ENCODE results near the gene MROH9.

The MROH9 gene

DNA sequence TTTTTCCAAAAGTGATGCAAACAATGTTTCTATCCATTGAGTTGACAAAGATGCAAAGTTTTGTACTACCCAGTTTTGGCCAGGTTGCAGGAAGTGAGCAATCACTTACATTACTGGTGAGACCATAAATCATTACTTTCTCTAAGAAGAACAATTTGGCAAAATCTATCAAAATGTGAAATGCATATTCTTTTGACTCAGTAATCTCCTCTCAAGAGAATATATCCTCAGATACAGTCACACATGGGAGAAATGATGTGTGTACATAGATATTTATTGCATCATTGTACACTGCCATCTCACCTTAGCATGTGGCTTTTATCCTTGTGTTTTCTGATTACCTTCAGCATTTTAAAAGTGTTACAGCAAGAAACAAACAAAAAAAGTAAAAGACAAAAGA lies 103.0 kb downstream of the MROH9 start:
- no peak overlapping the region for H3K27ac Mint-ChIP-seq
- peaks cover 8% of the 10 kb centered on the region for H3K9me3 Mint-ChIP-seq
- TF ChIP-seq, protein P1, sequence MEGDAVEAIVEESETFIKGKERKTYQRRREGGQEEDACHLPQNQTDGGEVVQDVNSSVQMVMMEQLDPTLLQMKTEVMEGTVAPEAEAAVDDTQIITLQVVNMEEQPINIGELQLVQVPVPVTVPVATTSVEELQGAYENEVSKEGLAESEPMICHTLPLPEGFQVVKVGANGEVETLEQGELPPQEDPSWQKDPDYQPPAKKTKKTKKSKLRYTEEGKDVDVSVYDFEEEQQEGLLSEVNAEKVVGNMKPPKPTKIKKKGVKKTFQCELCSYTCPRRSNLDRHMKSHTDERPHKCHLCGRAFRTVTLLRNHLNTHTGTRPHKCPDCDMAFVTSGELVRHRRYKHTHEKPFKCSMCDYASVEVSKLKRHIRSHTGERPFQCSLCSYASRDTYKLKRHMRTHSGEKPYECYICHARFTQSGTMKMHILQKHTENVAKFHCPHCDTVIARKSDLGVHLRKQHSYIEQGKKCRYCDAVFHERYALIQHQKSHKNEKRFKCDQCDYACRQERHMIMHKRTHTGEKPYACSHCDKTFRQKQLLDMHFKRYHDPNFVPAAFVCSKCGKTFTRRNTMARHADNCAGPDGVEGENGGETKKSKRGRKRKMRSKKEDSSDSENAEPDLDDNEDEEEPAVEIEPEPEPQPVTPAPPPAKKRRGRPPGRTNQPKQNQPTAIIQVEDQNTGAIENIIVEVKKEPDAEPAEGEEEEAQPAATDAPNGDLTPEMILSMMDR (IDR thresholded peaks at IDR 0.05; ENCODE audit: unreplicated experiment in 3 of 3): no peak
- H3K4me1 Mint-ChIP-seq: no peaks in the 10 kb centered on the region
- H3K27me3 Mint-ChIP-seq (ENCODE audit: low read depth): peaks cover 2% of the 10 kb centered on the region
- H3K4me3 Mint-ChIP-seq: no peak overlapping the region
- no peaks in the 10 kb centered on the region for H3K36me3 Mint-ChIP-seq (ENCODE audit: low read depth)

DNA sequence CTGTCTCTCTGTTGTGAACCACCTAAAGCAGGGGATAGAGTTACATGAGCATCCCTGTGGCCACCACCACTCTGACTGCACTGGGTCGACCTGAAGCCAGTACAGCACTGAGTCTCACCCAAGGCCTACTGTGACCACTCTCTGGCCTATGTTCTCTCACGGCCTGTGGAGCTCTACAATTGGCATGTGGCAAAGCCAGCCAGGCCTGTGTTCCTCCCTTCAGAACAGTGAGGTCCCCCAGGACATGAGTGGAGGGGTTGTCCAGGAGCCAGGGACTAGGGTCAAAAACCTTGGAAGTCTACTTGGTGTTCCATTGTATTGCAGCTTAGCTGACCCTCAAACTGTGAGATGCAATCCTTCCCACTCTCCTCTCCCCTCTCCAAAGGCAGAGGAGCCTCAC lies 112.7 kb downstream of the MROH9 start:
- Mint-ChIP-seq H3K27ac (no peak overlapping the region), H3K36me3 (ENCODE audit: low read depth) (no peaks in the 10 kb centered on the region), H3K4me3 (no peak overlapping the region), H3K27me3 (ENCODE audit: low read depth) (no peaks in the 10 kb centered on the region), H3K4me1 (no peaks in the 10 kb centered on the region), H3K9me3 (peaks cover 37% of the 10 kb centered on the region)
- TF ChIP-seq, protein P1 (IDR thresholded peaks at IDR 0.05; ENCODE audit: unreplicated experiment in 3 of 3): no peak

DNA sequence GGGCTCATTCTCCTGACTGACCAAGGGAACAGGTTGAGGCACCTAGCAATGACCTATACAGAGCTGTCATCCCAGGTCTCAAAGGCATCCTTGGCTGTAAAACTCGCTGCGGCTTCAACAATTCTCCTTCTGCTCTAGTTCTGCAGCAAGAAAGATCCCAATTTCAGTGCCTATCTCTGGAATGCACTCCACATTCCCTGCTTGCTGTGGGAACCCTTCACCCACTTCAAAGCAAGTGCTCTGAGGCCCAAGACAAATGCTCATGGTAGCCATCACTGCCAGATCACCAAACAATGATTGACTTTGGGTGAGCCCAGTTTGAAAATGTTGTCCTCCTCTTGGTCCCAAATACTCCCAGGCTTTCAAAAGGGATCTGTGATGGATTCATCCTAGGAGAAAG lies 117.6 kb downstream of the MROH9 start:
- H3K4me3 Mint-ChIP-seq: no peak overlapping the region
- TF ChIP-seq, protein P1 (IDR thresholded peaks at IDR 0.05; ENCODE audit: unreplicated experiment in 3 of 3): no peak
- peaks cover 10% of the 10 kb centered on the region for H3K9me3 Mint-ChIP-seq
- no peaks in the 10 kb centered on the region for H3K36me3 Mint-ChIP-seq (ENCODE audit: low read depth)
- no peak overlapping the region for H3K27ac Mint-ChIP-seq
- no peaks in the 10 kb centered on the region for H3K4me1 Mint-ChIP-seq
- no peaks in the 10 kb centered on the region for H3K27me3 Mint-ChIP-seq (ENCODE audit: low read depth)

DNA sequence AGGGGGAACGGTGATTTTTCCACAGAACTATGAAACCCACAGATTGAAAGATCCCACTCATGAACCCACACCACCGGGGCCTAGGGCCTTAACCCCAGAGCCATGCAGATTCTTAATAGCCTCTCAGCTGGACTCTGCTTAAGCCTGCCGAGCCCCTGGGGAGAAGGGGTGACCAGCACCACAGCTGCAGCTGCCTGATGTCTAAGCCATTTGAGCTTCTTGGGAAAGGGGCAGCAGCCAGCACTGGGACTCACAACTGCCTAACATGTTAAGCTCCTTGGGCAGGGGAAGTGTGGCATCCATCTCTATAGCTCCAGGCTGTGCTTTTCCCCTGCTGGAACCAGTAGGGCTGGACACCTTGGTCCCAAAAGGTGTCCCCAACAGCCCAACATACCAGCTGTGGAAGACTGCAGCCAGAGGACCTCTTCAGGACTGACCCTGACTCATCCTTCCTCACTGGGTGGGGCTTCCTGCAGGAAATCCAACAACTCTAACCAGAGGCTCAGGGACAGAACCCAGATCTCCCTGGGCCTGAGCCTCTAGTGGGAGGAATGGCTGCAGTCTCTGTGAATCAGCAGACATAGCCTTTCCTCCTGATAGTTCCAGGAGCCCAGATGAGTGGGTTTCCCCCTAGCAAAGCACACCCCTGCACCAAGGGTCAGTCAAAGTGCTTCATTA lies 120.8 kb downstream of the MROH9 start:
- TF ChIP-seq, protein P1 (IDR thresholded peaks at IDR 0.05; ENCODE audit: unreplicated experiment in 3 of 3): no peak

DNA sequence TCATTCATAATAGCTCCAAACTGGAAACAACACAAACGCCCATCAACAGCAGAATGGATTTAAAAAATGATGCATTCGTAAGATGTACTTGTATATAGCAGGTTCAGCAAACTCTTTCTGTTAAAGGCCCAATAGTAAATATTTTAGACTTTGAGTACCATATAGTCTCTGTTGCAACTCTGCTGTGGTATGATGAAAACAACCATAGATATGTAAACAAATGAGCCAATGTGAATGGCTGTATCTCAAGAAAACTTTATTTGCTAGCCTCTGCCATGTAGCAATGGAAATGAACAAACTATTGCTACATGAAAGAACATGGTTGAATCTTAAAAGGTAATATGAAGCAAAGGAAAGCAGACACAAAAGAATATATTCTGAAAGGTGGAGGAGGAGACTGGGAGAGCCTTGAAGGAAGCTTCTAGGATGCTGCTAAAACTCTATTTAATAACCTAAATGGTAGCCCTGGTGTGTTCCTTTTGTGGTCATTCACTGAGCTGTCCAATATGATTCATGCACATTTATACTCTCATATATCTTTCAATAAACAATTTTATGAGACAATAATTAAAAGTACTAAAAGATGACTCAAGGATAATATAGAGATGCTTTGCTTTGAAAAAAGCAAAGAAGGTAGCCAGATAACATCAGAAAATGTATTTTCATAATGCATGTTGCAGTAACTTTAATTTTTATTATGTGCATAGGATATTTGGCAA lies 126.2 kb downstream of the MROH9 start:
- Mint-ChIP-seq H3K4me3 (no peak overlapping the region), H3K27me3 (ENCODE audit: low read depth) (peaks cover 3% of the 10 kb centered on the region), H3K4me1 (no peaks in the 10 kb centered on the region), H3K9me3 (peaks cover 7% of the 10 kb centered on the region), H3K36me3 (ENCODE audit: low read depth) (no peaks in the 10 kb centered on the region), H3K27ac (no peak overlapping the region)
- TF ChIP-seq, protein P1 (IDR thresholded peaks at IDR 0.05; ENCODE audit: unreplicated experiment in 3 of 3): no peak

More for the DNA sequence above, 120.8 kb downstream of the MROH9 start:
- Mint-ChIP-seq H3K4me1 (no peaks in the 10 kb centered on the region), H3K27ac (no peak overlapping the region), H3K9me3 (peaks cover 7% of the 10 kb centered on the region), H3K4me3 (no peak overlapping the region), H3K27me3 (ENCODE audit: low read depth) (no peaks in the 10 kb centered on the region), H3K36me3 (ENCODE audit: low read depth) (no peaks in the 10 kb centered on the region)

DNA sequence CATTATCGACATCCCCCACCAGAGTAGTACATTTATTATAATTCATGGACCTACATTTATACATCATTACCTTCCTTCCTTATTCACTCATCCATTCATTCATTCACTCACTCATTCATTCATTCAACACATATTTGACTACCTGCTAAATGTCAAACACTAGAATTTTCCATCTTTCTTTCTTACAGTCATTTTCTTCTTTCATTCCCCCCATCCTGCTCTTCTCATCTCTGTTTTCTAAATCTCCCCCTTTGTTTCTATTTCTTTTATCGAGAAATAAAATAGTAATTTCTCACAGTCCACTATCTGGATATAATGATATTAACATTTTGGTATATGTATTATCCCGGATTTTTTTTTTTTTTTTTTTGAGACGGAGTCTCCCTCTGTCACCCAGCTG lies 127.6 kb downstream of the MROH9 start:
- Mint-ChIP-seq H3K4me1 (no peaks in the 10 kb centered on the region), H3K27ac (no peak overlapping the region)
- TF ChIP-seq, protein P1 (IDR thresholded peaks at IDR 0.05; ENCODE audit: unreplicated experiment in 3 of 3): no peak

More for the DNA sequence above, 127.6 kb downstream of the MROH9 start:
- no peaks in the 10 kb centered on the region for H3K9me3 Mint-ChIP-seq
- H3K4me3 Mint-ChIP-seq: no peak overlapping the region
- peaks cover 3% of the 10 kb centered on the region for H3K27me3 Mint-ChIP-seq (ENCODE audit: low read depth)
- H3K36me3 Mint-ChIP-seq (ENCODE audit: low read depth): no peaks in the 10 kb centered on the region

All from nephron (organoid).